B cell (primary cell): ENCODE measurements around the gene DRICH1.

Source experiments
- CTCF ChIP-seq: fragments of 200-600 bp; IDR thresholded peaks from one replicate; pipeline ENCODE4 v1.8.0; 2022; ENCODE audit warnings: antibody characterized with exemption, mild to moderate bottlenecking
- EZH2 ChIP-seq: IDR thresholded peaks from 2 replicates; pipeline ENCODE4 v1.6.1; 2012; ENCODE audit warnings: borderline replicate concordance, low read depth, mild to moderate bottlenecking, moderate library complexity, low read length; ENCODE audit not compliant: insufficient read depth, poor library complexity, severe bottlenecking

GRCh38 chr22:23566705-23567475 is 65.2 kb downstream of the DRICH1 start:
- TF ChIP-seq EZH2, result no peak
- no peak for TF ChIP-seq CTCF
